Astrocyte of the cerebellum (primary cell): ENCODE results near the gene HOXA11.

ENCODE experiments used
- DNase-seq: peaks from one replicate; pipeline ENCODE4 v3.0.0-alpha.2; 2011; ENCODE audit warnings: low read depth
- H3K4me3 ChIP-seq: 2 replicates; pipeline ENCODE4 v1.5.1; 2011; ENCODE audit warnings: mild to moderate bottlenecking, low read depth, low read length, moderate library complexity
- in situ Hi-C: cut with HindIII; loops from 2 replicates; pipeline ENCODE4 v1.10.0; 2017; ENCODE audit warnings: low sequenced_read_pairs
- TF ChIP-seq, protein P1 (sequence below): IDR thresholded peaks from 2 replicates; pipeline ENCODE4 v1.5.1; 2012; ENCODE audit warnings: low read length, low read depth, moderate library complexity, mild to moderate bottlenecking; ENCODE audit errors: missing control alignments

HOXA11 gene

DNA sequence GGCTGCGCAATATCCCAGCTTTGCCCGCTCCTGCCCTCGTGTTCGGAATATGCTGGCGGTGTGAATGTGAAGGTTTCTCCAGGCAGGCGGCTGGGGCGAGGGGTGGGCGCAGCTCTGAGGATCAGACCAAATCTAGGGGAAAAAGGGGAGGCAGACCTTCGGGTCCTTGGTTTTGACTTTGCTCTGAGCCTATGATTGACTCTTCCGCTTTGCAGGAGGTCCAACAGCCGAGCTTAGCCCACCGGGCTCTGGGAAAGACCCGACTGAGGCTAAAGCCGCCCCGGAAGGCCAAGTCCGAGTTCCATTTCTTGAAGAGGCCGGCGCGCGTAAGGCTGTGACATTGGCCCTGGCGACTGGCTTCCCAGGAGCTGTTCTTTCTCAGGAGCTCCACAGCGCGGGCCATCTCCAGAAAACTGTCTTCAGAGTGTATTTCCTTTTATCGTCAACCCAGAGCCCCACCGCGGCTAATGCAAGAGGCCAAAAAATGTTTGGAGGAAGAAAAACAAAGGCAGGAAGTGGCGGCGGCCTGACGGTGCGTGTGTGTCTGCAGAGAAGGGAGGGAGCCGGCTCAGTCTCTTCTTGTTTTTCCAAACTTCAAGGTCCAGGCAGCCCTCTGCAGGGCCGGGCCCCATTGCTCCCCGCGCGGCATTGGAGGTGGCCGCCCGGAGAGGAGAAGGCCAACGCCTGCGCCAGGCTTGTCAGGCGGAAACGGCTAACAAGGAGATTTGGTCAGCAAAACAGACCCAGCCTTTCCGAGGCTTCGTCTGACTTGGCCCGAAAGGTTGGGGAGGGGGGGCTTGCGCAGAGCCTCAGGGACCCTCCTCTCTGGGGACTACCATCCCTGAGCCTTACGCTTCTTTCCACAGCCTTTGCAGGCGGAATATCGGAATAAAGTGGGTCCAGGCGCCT, 3.6 kb upstream of the HOXA11 start:
- in situ Hi-C loops: no loop called here
- TF ChIP-seq, protein P1, sequence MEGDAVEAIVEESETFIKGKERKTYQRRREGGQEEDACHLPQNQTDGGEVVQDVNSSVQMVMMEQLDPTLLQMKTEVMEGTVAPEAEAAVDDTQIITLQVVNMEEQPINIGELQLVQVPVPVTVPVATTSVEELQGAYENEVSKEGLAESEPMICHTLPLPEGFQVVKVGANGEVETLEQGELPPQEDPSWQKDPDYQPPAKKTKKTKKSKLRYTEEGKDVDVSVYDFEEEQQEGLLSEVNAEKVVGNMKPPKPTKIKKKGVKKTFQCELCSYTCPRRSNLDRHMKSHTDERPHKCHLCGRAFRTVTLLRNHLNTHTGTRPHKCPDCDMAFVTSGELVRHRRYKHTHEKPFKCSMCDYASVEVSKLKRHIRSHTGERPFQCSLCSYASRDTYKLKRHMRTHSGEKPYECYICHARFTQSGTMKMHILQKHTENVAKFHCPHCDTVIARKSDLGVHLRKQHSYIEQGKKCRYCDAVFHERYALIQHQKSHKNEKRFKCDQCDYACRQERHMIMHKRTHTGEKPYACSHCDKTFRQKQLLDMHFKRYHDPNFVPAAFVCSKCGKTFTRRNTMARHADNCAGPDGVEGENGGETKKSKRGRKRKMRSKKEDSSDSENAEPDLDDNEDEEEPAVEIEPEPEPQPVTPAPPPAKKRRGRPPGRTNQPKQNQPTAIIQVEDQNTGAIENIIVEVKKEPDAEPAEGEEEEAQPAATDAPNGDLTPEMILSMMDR: no peak
- H3K4me3 ChIP-seq: no peak overlapping the region
- no peak for DNase-seq

DNA sequence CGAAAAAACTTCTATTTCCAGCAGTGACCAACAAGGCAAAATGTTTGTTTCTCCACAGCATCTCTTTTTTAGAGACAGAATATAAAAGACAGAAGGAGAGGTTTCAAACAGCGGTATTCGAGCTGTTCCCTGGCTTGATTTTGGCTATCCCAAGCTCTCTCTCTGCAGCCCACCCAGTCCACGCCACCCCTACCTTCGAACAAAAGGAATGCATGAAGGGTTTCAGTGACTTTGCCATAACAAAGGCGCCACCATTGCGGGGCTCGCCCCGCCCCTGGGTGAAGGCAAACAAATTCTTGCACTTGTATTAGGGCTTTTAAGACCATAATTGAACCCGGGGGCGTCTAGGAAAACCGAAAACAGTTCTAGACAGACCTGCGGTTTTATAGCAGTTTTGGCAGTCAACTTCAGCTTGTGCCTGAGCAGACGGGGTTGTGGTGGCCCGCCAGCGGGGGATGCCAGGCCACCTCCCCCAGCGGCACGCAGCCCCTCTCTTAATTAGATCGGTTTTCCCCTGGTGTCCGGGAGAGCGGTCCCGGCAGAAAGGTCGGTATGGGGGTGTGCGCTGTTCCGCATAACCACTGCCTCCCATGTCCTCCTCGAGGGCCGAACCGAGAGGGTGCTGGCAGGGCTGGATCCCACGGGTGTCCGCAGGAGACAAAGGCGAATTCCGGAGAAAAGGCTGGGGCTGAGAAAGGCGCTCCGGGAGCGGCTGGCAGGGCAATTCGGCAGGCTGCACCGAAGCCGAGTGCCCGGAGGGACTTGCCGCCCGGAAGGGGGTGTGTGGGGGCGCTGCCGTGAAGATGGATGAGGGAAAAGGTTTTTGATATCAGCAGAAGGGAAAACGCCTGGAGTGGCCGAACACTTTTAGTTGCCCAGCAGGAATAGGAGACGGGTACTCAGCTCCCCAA, 2.7 kb upstream of the HOXA11 start:
- H3K4me3 ChIP-seq: no peak overlapping the region
- no peak for DNase-seq
- in situ Hi-C loops: no loop called here
- TF ChIP-seq, protein P1: no peak

GRCh38 chr7:27186668-27187474, 1.8 kb upstream of the HOXA11 start:
- in situ Hi-C loops: no loop called here
- no peak overlapping the region for H3K4me3 ChIP-seq
- no peak for DNase-seq
- TF ChIP-seq, protein P1: no peak

GRCh38 chr7:27185854-27186667, 1.0 kb upstream of the HOXA11 start:
- DNase-seq: no peak
- in situ Hi-C loops: no loop called here
- TF ChIP-seq, protein P1: no peak
- H3K4me3 ChIP-seq: no peak overlapping the region

GRCh38 chr7:27184337-27185012, 557 bp downstream of the HOXA11 start:
- in situ Hi-C loops: no loop called here
- TF ChIP-seq, protein P1: no peak
- no peak for DNase-seq
- H3K4me3 ChIP-seq: no peak overlapping the region
